GM12891 (cell line): Measurements from ENCODE around the gene UCKL1.

Experiments
- POLR2A ChIP-seq: IDR thresholded peaks from 2 replicates; pipeline ENCODE4 v1.6.1; 2011; ENCODE audit warnings: low read depth, low read length, control low read depth
- POLR2AphosphoS5 ChIP-seq: IDR thresholded peaks from 2 replicates; pipeline ENCODE4 v1.6.1; 2011; ENCODE audit warnings: low read depth, low read length, control low read depth
- POU2F2 ChIP-seq: IDR thresholded peaks from 2 replicates; pipeline ENCODE4 v1.6.1; 2011; ENCODE audit warnings: low read depth, mild to moderate bottlenecking, control low read depth, low read length, moderate library complexity

GRCh38 chr20:63982937-63983336 is 26.7 kb upstream of the UCKL1 start:
- TF ChIP-seq POLR2A (no peak), POLR2AphosphoS5 (no peak), POU2F2 (no peak)
